HepG2 (cell line): ENCODE measurements around the gene PARP2. TPM values are rescaled to one million over a fixed set of nuclear protein-coding genes. Genes with fewer than 3 reads are reported as not detected.

Experiments
- ADNP ChIP-seq: sonication (generic); formaldehyde crosslinking; IDR thresholded peaks from 2 replicates; pipeline ENCODE4 v1.4.0; 2020; ENCODE audit warnings: missing genetic modification reagents
- ARNT ChIP-seq: fragments of 450-650 bp; IDR thresholded peaks from 2 replicates; pipeline ENCODE4 v1.6.1; 2017
- ATF5 ChIP-seq: sonication (generic); formaldehyde crosslinking; IDR thresholded peaks from 2 replicates; pipeline ENCODE4 v1.4.0; 2020; ENCODE audit warnings: mild to moderate bottlenecking, low read depth, missing genetic modification reagents
- CENPX ChIP-seq: sonication (generic); formaldehyde crosslinking; IDR thresholded peaks from 2 replicates; pipeline ENCODE4 v1.9.0; 2021; ENCODE audit warnings: mild to moderate bottlenecking, missing genetic modification reagents, moderate library complexity
- CERS6 ChIP-seq: sonication (generic); formaldehyde crosslinking; IDR thresholded peaks from 2 replicates; pipeline ENCODE4 v1.5.0; 2020; ENCODE audit warnings: missing genetic modification reagents
- ELF1 ChIP-seq: sonication (generic); formaldehyde crosslinking; IDR thresholded peaks from 2 replicates; pipeline ENCODE4 v1.4.0; 2020; ENCODE audit warnings: missing genetic modification reagents
- FOXK1 ChIP-seq: sonication (generic); formaldehyde crosslinking; IDR thresholded peaks from 2 replicates; pipeline ENCODE4 v1.4.0; 2020; ENCODE audit warnings: low read depth, missing genetic modification reagents, borderline replicate concordance
- GZF1 ChIP-seq: sonication (generic); formaldehyde crosslinking; IDR thresholded peaks from 2 replicates; pipeline ENCODE4 v1.5.1; 2020; ENCODE audit warnings: mild to moderate bottlenecking, missing genetic modification reagents
- KLF6 ChIP-seq: IDR thresholded peaks from 2 replicates; pipeline ENCODE4 v1.8.0; 2016; ENCODE audit warnings: missing biosample characterization, missing genetic modification reagents
- MAX ChIP-seq: IDR thresholded peaks from 2 replicates; pipeline ENCODE4 v1.6.1; 2012; ENCODE audit warnings: inconsistent platforms
- MEIS1 ChIP-seq: sonication (generic); formaldehyde crosslinking; IDR thresholded peaks from 2 replicates; pipeline ENCODE4 v1.9.0; 2021; ENCODE audit warnings: mild to moderate bottlenecking, missing genetic modification reagents, moderate library complexity, borderline replicate concordance
- MIER2 ChIP-seq: IDR thresholded peaks from 2 replicates; pipeline ENCODE4 v1.6.1; 2016; ENCODE audit warnings: missing biosample characterization, missing genetic modification reagents
- NFIB ChIP-seq: sonication (generic); formaldehyde crosslinking; IDR thresholded peaks from 2 replicates; pipeline ENCODE4 v1.9.0; 2021; ENCODE audit warnings: missing genetic modification reagents, mild to moderate bottlenecking, borderline replicate concordance
- SAFB2 ChIP-seq: sonication (generic); formaldehyde crosslinking; IDR thresholded peaks from 2 replicates; pipeline ENCODE4 v1.5.1; 2020; ENCODE audit warnings: missing genetic modification reagents, low read depth, mild to moderate bottlenecking, borderline replicate concordance
- SP2 ChIP-seq: sonication (generic); formaldehyde crosslinking; IDR thresholded peaks from 2 replicates; pipeline ENCODE4 v1.5.1; 2020; ENCODE audit warnings: mild to moderate bottlenecking, missing genetic modification reagents
- XRCC5 ChIP-seq: fragments of 200-400 bp; formaldehyde crosslinking; optimal IDR thresholded peaks from 2 replicates; pipeline ENCODE3; 2017; ENCODE audit warnings: mild to moderate bottlenecking, low read length
- ZBED4 ChIP-seq: sonication (generic); formaldehyde crosslinking; IDR thresholded peaks from 2 replicates; pipeline ENCODE4 v1.4.0; 2020; ENCODE audit warnings: missing genetic modification reagents, borderline replicate concordance
- ZKSCAN8 ChIP-seq: IDR thresholded peaks from 2 replicates; pipeline ENCODE4 v1.6.1; 2016; ENCODE audit warnings: borderline replicate concordance, missing genetic modification reagents, missing compliant biosample characterization
- ZMYM2 ChIP-seq: sonication (generic); formaldehyde crosslinking; IDR thresholded peaks from 2 replicates; pipeline ENCODE4 v1.8.0; 2022; ENCODE audit warnings: mild to moderate bottlenecking, missing genetic modification reagents
- ZNF20 ChIP-seq: sonication (generic); formaldehyde crosslinking; IDR thresholded peaks from 2 replicates; pipeline ENCODE4 v1.4.0; 2020; ENCODE audit warnings: mild to moderate bottlenecking, moderate library complexity, missing genetic modification reagents
- ZNF282 ChIP-seq: fragments of 450-650 bp; IDR thresholded peaks from 2 replicates; pipeline ENCODE4 v1.6.1; 2018; ENCODE audit not compliant: partially characterized antibody
- ZNF713 ChIP-seq: sonication (generic); formaldehyde crosslinking; IDR thresholded peaks from 2 replicates; pipeline ENCODE4 v1.4.0; 2020; ENCODE audit warnings: mild to moderate bottlenecking, missing genetic modification reagents
- ZNF749 ChIP-seq: sonication (generic); formaldehyde crosslinking; IDR thresholded peaks from 2 replicates; pipeline ENCODE4 v1.8.0; 2022; ENCODE audit warnings: mild to moderate bottlenecking, missing genetic modification reagents, moderate library complexity, borderline replicate concordance
- ZSCAN20 ChIP-seq: sonication (generic); formaldehyde crosslinking; IDR thresholded peaks from 2 replicates; pipeline ENCODE4 v1.4.0; 2020; ENCODE audit warnings: missing genetic modification reagents, mild to moderate bottlenecking, borderline replicate concordance
- polyA plus RNA-seq, 8 experiments: library from polyadenylated mRNA; depleted of rRNA in 3 of 8; stranded (reverse) in 7 of 8; unstranded in 1 of 8; fragments of >200 nt; fragmentation: Illumina TruSeq in 4 of 8; extraction: Trizol in 4 of 8; gene quantifications; 2 replicates each; pipeline versions ENCODE4 v1.2.1 to v1.2.3, GENCODE V29; 2011 to 2016; ENCODE audit warnings: low read depth in 4 of 8, missing spikeins in 1 of 8, mixed read lengths in 1 of 8; ENCODE audit not compliant: insufficient read depth in 1 of 8
- total RNA-seq, 5 experiments: library from RNA; depleted of rRNA; stranded (reverse); fragments of >200 nt; fragmentation: Illumina TruSeq; extraction: Trizol; gene quantifications; 2 replicates each; pipeline ENCODE4 v1.2.3, GENCODE V29; 2016; ENCODE audit warnings: low read depth in 1 of 5

PARP2 gene
- total and polyA plus RNA-seq, 2 of the 13 experiments (the other 11 are each of a cell fraction or from before 2014, with no cell fraction given) = 37.3 to 38.4 TPM

GRCh38 chr14:20305265-20306078 lies 38.0 kb upstream of the PARP2 start, which contains the start of gene TTC5 (continued):
- TF ChIP-seq ZNF749 (CRISPR knock-in tag) (no peak), MAX (peak; percentile 71; the same call in 1 of the 2 replicates), ARNT (no peak), ATF5 (CRISPR knock-in tag) (no peak), XRCC5 (peak; percentile 97), ZKSCAN8 (CRISPR knock-in tag) (peak; percentile 31; the same call in 1 of the 2 replicates), NFIB (CRISPR knock-in tag) (no peak), CENPX (CRISPR knock-in tag) (no peak), KLF6 (CRISPR knock-in tag) (no peak), SP2 (CRISPR knock-in tag) (no peak), ZMYM2 (CRISPR knock-in tag) (no peak), FOXK1 (CRISPR knock-in tag) (no peak; the same call in 1 of the 2 replicates), CERS6 (CRISPR knock-in tag) (no peak), ADNP (CRISPR knock-in tag) (no peak), MIER2 (CRISPR knock-in tag) (peak; percentile 71; the same call in 1 of the 2 replicates), GZF1 (CRISPR knock-in tag) (0 out of 2 replicates have a peak, but pooled peaks have one; percentile 37), ZSCAN20 (CRISPR knock-in tag) (no peak), ZNF713 (CRISPR knock-in tag) (no peak), SAFB2 (CRISPR knock-in tag) (no peak), ZBED4 (CRISPR knock-in tag) (no peak), MEIS1 (peak; percentile 66; the same call in 1 of the 2 replicates), ELF1 (CRISPR knock-in tag) (peak; percentile 50), ZNF282 (no peak), ZNF20 (CRISPR knock-in tag) (no peak)
